ENCODE measurements around the gene ILK.

ILK gene

GRCh38 chr11:6574816-6575715, 28.5 kb upstream of the ILK start:
- DNase-seq = no peak

GRCh38 chr11:6576471-6577373, 26.9 kb upstream of the ILK start:
- DNase-seq = peak; percentile 78

- DNase-seq = no peak
These were observed 25.4 kb upstream of the ILK start for GRCh38 chr11:6578134-6578533.

GRCh38 chr11:6579681-6580080, 23.9 kb upstream of the ILK start:
- no peak for DNase-seq

GRCh38 chr11:6583584-6583983, 20.0 kb upstream of the ILK start:
- DNase-seq = no peak

- no peak for DNase-seq
These were observed 19.0 kb upstream of the ILK start for GRCh38 chr11:6584528-6584927.

- no peak for DNase-seq
These were observed 16.9 kb upstream of the ILK start for GRCh38 chr11:6586434-6587359.

GRCh38 chr11:6587360-6587953, 16.1 kb upstream of the ILK start:
- DNase-seq = no peak

GRCh38 chr11:6588018-6588417, 15.6 kb upstream of the ILK start:
- DNase-seq = no peak

GRCh38 chr11:6594142-6594768, 9.3 kb upstream of the ILK start:
- DNase-seq = no peak

GRCh38 chr11:6596239-6596877, 7.2 kb upstream of the ILK start:
- no peak for DNase-seq

- DNase-seq = no peak
These were observed 5.0 kb upstream of the ILK start for GRCh38 chr11:6598555-6598954.

- DNase-seq = no peak
These were observed 4.1 kb upstream of the ILK start for GRCh38 chr11:6599449-6599848.

- DNase-seq = no peak
These were observed 3.6 kb upstream of the ILK start for GRCh38 chr11:6599881-6600390.

GRCh38 chr11:6601041-6601461, 2.5 kb upstream of the ILK start:
- DNase-seq = no peak

GRCh38 chr11:6602096-6602940, 1.3 kb upstream of the ILK start:
- DNase-seq = no peak

GRCh38 chr11:6604081-6604626, 580 bp downstream of the ILK start:
- no peak for DNase-seq

- no peak for DNase-seq
These were observed 1.2 kb downstream of the ILK start for GRCh38 chr11:6604790-6605189.

- peak; percentile 3 for DNase-seq
These were observed 3.1 kb downstream of the ILK start for GRCh38 chr11:6606471-6607189.
